Pons (tissue), 1 donor: Measurements from ENCODE around the gene TBCC.
"Not testable (repeated sequence)": the region's sequence is repeated elsewhere in the genome, so short reads cannot be mapped to it uniquely, and the experiment has no call there.

ENCODE experiments used
- DNase-seq: peaks from one replicate; pipeline ENCODE4 v3.0.0-alpha.2; 2016; ENCODE audit warnings: low spot score

The TBCC gene, protein sequence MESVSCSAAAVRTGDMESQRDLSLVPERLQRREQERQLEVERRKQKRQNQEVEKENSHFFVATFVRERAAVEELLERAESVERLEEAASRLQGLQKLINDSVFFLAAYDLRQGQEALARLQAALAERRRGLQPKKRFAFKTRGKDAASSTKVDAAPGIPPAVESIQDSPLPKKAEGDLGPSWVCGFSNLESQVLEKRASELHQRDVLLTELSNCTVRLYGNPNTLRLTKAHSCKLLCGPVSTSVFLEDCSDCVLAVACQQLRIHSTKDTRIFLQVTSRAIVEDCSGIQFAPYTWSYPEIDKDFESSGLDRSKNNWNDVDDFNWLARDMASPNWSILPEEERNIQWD

DNA sequence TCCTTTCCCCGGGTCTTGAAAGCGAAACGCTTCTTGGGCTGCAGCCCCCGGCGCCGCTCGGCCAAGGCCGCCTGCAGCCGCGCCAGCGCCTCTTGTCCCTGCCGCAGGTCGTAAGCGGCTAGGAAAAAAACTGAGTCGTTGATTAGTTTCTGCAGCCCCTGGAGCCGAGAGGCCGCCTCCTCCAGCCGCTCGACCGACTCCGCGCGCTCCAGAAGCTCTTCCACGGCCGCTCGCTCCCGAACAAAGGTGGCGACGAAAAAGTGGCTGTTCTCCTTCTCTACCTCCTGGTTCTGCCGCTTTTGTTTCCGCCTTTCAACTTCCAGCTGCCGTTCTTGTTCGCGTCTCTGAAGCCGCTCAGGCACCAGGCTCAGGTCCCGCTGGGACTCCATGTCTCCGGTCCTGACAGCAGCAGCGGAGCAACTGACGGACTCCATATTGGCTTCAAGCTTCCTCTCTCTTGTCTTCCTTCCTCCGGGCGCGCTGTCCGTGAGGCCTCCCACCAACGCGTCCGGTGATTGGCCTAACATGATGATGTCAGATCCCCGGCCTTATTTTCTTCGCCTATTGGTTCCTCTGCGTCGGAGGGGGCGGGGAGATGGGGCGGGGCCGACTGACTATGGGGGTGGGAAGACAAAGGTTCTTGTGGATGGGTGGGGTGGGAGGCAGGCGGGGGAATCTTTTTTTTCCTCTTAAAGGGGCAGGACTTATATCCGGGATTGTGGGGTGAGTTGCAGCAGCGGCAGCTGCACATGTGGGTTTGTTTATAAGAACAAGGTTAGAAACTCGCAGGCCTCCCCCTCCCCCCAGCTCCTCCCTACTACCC is at the start of gene TBCC:
Gene TBCC, minus strand, starts transcription at position 464 of the 823 bp plus-strand sequence. Its CDS starts 30 bp downstream, at position 434.
- peak; percentile 99 for DNase-seq

DNA sequence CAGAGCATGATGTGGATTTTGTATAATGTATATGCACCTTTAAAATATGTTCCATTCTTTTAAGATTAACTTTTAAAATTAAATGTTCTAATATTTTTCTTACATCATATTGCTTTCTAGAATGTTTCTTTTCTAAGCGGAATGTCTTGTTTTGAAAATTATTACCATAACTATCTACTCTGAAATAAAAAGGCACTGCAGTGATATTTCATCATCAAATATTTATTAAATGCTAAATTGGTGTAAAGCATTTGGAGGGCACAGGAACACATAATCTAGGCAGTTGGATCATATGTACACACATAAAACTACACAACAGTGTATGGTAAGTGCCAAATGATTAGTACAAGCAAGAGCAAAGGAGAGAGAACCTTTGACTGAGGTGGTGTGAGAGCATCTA is 49.7 kb upstream of the TBCC start:
- DNase-seq: no peak

DNA sequence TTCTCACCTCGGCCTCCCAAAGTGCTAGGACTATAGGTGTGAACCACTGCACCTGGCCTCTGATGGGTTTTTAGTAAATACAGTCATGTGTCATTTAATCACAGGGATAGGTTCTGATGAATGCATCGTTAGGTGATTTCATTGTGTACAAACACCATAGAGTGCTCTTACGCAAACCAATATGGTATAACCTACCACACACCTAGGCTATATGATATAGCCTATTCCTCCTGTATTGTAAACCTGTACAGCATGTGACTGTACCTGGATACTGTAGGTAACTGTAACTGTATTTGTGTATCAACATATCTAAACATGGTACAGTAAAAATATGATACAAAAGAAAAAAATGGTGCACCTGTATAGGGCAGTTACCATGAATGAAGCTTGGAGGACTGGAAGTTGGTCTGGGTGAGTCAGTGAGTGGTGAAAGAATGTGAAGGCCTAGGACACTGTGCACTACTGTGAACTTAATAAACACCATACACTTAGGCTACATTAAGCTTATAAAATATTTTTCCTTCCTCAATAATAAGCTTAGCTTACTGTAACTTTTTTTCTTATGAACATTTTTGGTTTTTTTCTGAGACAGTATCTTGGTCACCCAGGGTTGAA is 45.9 kb upstream of the TBCC start:
- DNase-seq: no peak

DNA sequence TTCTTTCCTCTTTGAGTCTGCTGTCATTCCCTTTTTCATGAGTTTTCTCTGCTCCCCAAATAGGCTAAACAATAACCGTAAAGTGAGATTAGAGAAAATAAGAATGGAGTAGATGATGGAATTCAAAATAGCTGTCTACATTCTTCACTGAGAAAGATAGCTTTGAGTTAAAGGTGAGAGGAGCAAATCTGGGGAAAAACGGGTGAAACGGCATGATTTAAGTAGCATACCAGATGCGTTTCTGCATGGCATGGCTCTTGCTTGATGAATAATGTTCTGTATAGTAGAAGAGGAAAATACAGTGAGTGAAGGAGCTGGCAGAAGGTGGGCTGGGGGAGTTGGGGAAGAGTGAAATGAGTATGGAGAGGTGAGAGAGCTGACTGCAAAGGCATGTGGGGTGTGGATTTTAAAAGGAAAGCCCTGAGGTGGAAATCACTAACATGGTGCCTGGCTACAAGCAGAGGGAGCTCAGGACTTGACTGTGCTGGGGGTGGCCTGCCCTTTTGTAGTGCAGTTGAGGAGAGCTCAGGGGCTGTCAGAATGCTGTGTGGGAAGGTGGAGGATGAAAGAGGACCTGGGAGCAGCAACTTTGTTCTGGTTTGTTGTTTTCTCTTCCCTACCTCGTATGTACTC is 44.8 kb upstream of the TBCC start:
- DNase-seq: no peak

DNA sequence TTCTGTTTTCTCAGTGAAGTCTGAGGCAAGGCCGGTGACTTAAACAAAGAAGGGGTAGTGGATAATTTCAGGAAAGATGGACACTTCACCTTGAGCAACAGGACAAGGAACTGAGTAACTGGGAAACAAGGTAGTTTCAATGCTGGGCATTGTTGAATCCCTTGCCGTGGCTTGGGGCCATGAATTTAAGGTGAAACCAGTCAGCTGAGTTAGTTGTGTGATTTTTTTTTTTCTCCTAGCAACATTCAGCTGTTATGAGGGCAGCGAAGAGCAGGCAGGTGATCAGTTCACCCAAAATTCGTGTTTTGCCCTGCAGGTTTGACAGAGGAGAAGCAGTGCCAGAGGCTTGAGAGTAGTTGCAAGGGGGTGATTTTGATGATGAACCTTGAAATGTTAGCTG is 42.8 kb upstream of the TBCC start:
- no peak for DNase-seq

DNA sequence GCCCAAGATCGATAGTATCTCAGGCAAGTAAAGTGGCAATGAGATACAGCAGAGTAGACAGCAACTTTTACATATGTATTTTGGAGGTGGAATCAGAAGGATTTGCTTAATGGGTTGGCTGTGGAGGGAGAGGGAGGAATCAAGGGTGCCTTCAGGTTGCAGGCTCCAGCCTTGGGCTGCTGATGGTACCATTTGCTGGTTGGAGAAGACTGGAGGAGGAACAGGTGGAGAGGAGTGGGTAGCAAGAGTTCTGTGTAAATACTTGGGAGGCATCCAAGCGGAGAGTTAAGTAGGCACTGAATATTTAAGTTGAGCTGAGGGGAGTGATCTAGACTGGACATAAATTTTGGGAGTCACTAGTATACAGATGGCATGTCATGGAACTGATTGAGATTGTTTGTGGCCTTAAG is 41.2 kb upstream of the TBCC start:
- DNase-seq: no peak

DNA sequence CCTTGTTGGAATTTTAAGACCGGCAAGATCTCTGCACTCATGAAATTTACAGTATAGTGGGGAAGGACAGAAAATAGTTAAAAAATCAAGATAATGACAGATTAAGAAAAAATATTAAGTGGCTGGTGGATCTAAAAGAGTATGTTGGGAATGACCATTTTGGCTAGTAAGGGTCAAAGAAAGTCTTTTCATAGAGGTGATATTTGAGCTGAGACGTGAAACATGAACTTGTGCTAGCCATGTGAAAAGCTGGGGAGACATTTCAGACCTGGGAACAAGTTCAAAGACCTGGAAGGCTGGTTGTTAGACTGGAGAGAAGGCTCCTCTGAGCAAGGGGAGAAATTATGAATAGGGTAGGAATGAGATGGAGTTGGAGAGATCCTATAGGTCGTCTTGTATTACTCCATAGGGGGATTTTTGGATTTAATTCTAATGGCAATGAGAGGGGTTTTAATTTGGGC is 40.7 kb upstream of the TBCC start:
- no peak for DNase-seq

DNA sequence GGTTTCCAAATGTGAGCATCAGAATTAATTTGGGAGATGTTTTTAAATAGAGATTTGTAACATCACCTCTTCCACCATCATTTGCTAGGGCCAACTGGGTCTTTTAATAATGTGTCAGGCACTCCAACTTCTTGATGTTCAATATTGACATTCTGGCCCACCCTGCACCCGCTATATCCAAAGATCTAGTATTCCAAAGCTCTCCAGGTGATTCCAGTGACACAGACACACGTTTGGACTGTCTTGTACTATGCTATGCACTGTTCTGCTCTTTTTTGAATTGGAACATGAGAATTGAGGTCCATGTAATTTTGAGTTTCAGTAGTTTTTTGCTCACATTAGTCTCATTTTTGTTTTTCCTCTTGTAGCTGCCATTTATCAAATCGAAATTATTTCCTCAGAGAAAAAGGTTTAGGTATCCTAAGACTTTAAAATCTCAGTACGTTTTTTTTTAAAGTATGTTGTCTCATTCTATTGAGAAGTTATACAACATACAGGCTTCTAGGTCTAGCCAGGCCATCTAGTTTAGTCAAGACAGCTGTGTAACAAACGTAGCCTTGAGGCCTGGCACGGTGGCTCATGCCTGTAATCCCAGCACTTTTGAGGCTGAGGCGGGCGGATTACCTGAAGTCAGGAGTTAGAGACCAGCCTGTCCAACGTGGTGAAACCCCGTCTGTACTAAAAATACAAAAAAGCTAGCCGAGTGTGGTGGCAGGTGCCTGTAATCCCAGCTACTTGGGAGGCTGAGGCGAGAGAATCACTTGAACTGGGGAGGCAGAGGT is 39.0 kb upstream of the TBCC start:
- peak; percentile 39 for DNase-seq

DNA sequence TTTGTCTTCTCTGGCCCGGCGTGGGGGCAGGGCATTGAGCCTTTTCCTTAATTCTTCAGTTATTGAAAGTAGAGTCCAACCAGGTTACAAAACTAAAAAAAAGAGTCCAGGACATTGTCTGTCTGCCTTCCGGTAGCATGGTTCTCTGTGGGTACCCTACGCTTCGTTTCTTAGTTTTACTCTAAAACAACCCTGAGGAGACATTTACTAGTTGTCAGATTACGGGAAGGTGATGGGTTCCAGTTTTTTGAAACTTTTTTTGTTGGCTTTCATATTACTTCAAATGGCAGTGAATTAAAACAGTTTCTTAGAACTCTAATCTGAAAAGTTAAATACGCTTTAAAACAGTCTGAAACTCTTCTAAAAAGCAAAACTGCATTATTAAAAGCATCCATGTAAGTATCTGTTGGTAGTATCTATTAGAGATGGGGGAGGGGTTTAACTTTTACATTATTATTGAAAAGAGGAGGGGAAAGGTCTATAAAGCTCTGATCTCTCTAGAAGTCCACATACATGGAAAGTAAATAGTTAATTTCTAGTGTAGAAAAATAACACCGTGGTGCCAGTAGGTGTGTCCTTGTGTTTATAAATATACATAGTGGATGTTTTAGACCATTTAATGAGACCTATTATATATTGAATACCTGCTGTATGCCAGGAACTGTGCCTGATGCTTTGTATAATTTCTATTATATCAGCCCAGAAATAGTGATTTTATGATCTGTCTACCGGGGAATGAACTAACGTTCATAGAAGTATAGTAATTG is 38.2 kb upstream of the TBCC start:
- DNase-seq: peak; percentile 65

DNA sequence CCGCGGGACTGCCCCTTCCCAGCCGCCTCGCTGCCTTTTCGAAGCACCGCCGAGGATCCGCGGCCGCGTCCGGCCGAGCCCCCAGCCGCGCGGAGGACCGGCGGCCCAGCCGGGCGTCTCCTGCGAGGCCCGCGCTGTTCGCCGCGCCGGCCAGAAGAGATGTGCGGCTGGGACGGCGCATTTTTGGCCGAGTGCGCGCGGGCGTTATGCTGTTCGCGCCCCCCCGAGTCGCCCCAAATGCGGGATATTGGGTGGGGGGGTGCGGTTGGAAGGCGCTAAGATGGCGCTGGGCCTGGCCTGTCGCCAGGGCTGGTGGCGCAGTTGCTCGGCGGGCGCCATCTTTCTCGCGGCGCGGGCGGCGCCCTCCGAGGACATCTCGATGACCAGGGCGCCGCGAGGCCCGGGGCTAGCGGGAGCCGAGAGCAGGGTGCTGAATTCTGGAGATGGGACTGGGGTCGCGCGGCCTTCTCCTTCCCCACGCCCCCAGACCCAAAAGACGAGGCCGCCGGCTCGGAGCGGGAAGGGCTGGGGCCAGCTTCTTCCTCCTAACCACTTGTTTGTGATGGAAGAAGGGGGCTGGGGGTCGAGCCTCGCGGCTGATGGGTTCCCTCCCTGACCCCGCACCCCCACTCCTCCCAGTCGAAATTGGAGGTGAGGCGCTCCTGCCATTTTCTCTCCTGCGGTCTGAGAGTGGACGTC is 37.4 kb upstream of the TBCC start:
- DNase-seq: peak; percentile 53

DNA sequence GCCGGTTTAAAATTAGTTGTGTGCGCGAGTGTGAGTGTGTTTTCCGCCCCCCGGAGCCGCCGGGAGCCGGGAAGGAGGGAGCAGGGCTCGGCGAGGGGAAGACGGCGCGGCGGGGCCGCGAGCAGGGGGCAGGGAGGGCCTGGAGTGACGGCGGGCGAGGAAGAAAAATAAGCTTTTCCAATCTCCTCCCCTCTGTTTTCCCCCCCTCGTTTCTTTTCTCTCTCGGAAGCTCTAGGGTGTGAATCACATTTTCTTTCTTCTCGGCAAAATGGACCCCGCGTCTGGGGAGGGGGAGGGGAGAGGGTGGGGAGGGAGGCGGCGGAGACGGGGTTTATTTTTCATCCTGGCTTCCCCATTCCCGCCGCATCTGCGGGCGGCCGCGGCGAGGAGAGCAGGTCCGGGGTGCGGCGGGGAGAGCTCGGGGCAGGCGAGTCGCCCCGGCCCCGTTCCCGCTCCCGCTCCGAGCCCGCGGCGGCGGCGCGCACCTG is 36.8 kb upstream of the TBCC start:
- peak; percentile 85 for DNase-seq

DNA sequence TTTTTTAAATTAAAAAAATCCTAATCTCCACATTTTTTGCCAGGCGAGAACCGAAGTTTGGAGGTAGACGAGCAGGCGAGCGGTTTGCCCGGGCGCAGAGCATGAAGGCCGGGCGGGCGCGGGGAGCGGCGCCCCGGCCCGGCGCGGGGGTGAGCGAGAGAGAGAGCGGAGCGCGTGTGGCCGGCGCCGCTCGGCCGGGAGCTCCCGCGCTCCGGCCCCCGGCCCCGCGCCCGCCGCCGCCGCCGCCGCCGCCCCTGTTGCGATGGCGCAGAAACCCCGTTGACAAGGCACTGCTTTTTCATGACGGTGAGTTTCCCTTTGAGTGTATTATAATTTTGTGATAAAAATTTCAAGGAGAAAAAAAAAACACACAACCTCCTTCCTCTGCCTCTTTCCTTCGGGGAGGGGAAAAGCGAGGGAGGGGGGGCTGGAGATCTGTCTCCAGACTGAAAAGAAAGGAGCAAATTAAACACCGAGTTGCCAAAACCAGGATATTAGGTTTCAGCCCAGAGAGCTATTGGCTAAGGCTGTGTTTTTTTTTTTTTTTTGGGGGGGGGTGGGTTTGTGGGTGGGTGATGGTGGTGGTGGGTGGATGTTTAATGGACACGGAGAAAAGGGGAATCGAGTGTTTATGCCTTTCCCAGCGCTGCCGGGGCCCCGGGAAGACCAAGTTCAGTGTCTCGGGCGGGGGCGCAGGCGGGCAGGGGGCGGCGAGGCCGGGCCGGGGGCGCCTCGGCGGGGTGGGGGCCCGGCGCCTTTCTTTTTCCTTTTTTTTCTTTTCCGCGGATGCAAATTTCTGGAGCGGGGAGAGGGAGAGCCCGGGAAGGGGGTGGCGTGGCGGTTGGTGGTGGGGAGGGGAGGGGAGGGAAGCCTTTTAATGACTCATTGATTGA is 36.1 kb upstream of the TBCC start, which contains the start of gene BICRAL:
Gene BICRAL, plus strand, starts transcription at position 257 of the 893 bp plus-strand sequence. CDS start 39,971 bp downstream, outside the sequence.
- DNase-seq: peak; percentile 76

DNA sequence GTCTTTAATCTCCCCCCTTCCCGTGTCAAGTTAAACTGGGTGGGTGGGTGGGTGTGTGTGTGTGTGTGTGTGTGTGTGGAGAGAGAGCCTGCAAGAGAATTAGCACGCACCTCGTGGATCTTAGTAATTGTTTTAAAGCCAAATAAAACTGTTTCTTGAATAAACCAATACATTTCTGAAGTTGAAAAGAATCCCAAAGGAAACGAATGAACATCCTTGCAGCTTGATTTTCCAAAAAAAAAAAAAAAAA is 35.6 kb upstream of the TBCC start:
- no peak for DNase-seq

DNA sequence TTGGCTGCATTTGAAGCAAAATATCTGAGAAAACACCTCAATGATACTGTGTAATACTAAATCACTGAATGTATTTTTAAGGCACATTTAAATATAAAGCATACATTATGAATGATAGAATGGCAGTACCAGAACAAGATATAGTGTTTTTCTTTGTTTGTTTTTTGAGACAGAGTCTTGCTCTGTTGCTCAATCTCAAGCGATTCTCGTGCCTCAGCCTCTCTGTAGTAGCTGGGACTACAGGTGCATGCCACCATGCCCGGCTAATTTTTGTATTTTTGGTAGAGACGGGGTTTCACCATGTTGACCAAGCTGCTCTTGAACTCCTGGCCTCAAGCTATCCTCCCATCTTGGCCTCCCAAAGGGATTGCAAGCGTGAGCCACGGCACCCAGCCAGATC is 33.6 kb upstream of the TBCC start:
- no peak for DNase-seq

DNA sequence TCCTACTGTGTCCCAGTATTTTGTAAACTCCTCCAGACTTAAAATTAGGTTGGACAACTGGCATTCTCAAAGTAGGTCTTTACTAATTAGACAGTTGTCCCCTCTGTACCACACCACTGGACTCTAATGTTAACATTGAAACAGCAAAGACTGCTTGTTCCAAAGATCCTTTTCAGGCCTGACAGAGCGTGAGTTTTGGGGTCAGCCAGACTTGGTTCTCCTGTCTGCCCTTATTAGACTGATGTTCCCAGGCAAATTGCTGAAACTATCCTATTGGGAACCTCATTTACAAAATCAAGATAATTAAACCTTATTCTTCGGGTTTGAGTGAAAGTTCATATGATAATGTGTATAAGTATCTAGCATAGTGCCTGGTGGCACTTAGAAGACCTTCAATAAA is 32.2 kb upstream of the TBCC start:
- no peak for DNase-seq

DNA sequence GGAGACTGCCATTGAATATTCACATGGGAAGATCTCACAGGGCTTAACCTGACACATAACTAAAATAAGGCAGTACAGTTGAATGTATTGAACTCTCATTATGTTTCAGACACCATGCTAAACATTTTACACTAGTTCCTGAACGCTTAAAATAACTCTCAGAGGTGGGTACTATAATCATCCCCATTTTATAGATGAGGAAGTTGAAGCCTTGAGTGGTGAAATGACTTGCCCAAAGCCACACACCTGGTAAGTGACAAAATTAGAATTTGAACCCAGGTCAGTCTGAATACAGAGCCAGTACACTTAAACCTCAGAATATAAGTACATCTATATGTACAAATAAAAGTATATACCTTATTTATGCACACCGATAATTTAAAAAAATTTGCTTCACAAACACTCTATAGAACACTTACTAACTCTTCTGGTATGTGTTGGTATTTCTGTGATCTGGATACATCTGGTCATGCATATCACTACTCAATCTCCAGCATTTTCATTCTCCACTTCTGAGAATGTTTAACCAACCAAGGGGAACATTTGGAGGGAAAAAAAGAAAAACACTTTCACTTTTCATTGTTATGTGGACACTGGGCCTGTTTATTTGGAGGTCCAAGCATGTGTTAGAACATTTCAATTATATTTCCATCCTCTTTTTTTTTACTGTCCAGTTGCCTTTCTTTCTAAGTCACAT is 31.4 kb upstream of the TBCC start:
- DNase-seq: no peak

DNA sequence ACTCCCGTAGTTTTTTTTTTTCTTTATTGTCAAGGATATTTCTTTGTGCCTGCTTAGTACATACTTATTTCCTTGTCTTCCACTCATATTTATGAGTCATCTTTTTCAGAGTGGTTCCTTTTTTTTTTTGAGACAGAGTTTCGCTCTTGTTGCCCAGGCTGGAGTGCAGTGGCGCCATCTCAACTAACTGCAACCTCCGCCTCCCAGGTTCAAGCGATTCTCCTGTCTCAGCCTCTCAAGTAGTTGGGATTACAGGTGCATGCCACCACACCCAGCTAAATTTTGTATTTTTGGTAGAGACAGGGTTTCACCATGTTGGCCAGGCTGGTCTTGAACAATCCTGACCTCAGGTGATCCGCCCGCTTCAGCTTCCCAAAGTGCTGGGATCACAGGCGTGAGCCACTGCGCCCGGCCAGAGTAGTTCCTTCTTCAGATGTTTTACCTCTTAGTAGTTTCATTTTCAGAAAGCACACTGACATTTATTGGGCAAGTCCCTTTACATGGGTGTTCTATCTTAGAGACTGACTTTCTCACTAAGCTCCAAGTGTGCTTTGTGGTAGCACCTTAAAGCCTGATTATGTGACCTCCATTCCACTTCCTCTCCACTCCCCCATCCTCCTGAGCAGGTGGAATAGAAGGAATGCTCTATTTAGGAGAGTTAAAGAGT is 29.1 kb upstream of the TBCC start:
- not testable (repeated sequence) for DNase-seq

DNA sequence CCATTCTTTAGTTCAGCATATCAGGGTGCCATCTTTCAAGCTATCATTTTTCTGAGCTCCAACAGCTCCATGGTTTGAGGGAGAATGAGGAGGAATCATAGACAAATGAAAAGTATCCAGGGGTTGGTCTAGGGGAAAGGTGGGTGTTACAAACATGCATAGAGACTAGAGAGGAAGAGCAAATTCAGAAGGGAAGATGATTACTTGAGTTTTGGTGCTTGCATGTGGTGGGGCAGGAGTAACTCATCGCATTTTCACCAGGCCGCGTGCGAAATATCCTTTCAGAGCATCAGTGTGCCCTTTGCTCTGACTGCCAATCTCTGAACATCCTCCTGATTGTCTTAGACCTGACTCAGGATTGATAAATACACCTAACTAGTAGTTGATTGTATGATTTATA is 28.3 kb upstream of the TBCC start:
- DNase-seq: no peak
